GM21447 (cell line): Measurements from ENCODE around the gene CCDC194.

Experiments used
- ATAC-seq: cut with Tn5 transposase; IDR thresholded peaks from one replicate; pipeline ENCODE4 v1.9.1; 2021; ENCODE audit not compliant: unreplicated experiment

The CCDC194 gene

DNA sequence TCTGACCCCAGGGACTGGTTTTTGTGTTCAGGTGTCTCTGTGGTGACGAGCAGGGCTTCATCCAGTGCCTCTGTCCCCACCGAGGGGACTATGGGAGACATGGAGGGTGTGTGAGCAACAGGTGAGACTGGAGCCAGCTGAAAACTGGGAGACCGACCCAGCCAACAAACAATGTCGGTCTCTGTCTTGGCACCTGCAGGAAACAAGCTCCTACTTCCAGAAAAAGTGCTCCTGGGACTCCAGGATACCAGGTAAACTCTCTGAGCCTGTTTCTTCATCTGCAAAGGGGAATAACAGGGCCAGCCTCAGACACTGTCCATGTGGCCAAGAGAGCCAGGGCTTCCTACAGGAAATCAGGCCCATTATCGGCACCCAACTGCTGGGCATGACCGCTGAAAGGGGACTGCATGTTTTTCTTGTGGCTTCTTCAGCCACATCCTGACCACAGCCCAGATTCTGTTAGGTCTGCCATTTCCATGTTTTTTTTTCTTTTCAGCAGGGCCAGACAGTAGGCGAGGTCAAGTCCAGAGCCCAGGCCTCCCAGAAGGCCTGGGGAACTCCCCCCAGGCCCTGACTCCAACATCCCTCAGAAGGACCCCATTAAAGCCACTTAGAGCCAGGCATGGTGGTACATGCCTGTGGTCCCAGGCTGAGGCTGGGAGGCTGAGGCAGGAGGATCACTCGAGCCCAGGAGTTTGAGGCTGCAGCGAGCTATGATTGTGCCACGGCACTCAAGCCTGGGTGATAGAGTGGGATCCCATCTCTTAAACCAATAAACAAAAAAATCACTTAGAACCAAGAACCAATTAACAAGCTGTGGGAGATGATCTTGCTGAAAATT is 12.3 kb upstream of the CCDC194 start:
- ATAC-seq: no peak

- ATAC-seq: peak; percentile 85
These were observed 11.5 kb upstream of the CCDC194 start, which contains the start of gene BST2 for GRCh38 chr19:17405250-17406045. BST2 (minus strand) TSS chr19:17405630; CDS start chr19:17405575, 55 bp downstream.

DNA sequence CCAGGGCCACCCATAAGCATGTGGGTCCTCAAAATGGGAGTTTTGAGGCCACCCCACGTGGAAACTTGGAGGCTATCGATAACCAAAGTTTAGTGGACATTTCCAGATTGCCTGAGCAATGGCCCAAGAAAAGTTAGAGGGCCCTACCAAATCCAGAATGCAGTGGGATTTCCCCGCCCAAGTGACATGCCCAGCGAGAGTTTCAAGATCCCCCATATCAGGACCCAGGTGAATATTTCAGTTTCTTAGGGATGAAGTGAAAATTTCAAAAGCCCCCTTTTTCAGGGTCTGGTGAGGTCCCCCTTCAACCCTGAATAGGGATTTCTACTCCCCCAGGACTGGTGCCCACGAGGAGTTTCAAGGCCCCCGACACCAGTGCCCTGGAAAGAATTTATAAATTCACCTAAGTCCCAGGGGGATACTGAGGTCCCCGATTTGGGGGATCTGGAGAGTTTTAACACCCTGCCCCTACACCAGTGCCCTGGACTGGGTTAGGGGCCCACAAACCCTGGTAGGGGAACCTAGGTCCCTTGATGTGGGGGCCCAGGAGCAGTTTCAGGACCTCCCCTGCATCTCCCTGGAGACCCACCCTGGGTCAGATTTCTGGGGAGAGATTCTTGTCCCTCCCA is 10.7 kb upstream of the CCDC194 start:
- ATAC-seq: no peak

DNA sequence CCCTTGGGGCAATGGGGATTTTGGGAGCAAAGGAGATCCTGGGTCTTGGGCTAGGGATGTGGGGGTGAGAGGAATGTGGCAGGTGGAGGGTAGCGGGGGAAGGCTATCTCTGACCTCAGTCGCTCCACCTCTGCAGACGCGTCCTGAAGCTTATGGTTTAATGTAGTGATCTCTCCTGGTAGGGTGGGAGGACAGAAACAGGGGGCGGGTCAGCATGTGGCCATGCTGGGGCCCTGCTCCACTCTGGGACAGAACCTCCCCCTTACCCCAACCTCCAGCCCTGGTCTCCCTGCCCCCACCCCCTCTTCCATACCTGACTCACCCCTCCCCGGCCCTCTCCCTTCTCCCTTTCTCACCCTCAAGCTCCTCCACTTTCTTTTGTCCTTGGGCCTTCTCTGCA is 10.0 kb upstream of the CCDC194 start:
- no peak for ATAC-seq

- ATAC-seq: no peak
These were observed 9.2 kb upstream of the CCDC194 start for GRCh38 chr19:17402982-17403855.

- no peak for ATAC-seq
These were observed 7.6 kb upstream of the CCDC194 start for GRCh38 chr19:17401628-17402027.

DNA sequence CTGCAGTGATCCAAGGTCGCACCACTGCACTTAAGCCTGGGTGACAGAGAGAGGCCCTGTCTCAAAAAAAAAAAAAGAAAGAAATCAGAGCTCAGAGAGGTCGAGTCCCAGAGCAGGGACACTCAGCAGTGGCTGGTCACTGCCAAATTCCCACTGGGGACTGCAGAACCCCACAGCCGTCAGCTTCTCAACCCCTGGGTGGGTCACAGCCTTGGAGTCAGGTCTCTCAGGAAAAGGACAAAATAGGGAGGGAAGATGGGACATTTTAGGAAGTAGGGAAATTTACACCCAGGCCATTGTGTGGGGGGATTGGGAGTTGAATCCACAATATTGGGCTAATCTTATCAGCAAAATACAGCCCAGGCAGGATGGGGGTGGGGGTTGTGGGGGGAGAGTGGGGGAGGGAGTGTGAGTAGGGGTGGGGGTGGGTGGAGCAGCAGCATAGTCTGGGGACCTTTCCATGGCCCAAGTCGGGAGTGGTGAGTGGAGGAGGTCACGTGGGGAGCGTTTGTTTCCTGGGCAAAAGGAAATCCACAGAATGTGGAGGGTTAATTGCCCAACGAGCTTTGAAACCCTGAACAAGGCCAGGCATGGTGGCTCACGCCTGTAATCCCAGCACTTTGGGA is 5.0 kb upstream of the CCDC194 start:
- ATAC-seq: no peak

DNA sequence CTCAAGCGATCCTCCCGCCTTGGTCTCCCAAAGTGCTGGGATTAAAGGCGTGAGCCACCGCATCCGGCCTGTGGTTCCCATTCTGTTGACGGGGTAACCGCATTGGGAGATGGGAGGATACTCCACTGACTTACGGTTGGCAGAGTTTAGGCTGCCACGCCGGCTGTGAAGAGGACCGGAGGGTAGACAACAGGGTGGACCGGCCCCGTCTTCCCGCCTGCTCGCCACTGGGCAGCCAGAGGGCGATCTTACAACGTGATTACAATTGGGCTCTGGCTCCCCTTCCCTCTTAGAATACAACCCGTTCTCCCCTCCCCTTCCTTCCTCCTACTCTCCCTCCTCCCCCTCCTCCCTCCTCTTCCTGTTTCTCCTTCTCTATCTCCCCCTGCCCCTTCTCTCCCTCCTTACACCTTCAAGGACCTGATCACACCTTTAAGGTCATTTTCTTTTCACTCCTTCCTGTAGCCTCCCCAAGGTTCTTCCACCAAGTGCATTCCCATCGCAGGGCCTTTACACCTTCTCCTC is 957 bp upstream of the CCDC194 start:
- no peak for ATAC-seq

DNA sequence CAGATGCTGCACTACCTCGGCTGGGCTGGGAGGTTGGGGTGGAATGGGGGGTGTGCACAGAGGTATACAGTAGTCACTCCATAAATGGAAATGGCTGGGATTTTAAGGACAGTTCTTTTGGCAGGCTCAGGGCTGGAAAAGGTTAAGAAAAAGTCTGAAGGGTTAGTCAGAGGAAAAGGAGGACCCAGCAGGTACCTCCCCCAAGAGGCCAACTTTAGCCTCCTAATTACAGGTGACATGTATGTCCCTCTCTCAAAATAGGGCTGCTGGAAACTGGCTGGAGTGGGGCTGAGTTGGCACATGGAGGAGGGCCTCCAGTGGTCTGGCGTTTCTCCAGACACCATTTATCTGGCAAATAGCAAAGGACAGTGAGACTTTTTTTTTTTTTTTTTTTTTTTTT is 994 bp downstream of the CCDC194 start:
- ATAC-seq: no peak

GRCh38 chr19:17391371-17392151 is 2.4 kb downstream of the CCDC194 start:
- no peak for ATAC-seq

GRCh38 chr19:17390665-17391370 is 3.2 kb downstream of the CCDC194 start:
- peak; percentile 73 for ATAC-seq

DNA sequence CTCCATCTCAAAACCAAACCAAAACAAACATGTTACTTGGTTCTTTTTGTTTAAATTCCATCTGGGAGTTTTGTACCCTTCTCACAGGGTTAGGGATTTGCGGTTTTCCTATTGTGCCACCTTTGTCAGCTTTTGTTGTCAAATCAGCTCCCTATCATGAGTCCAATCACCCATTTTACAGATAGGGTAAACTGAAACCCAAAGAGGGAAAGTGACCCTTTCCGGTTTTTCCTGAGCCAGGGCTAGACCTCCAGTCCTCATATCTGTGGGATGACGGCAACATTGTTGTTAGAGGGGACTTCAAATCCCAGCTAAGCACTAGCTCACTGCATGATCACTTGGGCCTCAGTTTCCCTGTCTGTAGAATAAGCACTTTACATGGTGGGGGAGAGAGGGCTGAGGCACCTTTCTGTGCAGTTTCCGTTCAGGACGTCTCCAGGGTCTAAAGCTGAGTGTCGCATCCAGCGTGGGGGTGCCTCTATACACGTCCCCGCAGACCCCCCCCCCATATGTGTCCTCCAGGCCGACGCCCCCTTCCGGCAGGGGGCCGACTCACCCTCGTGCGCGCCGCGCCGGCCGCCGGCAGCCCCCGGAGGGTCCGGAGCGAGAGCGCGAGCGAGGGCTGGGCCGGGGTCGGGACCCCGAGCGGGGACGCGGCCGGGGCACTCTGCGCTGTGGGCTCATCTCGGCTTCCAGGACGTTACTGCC is 3.9 kb downstream of the CCDC194 start:
- ATAC-seq: no peak

DNA sequence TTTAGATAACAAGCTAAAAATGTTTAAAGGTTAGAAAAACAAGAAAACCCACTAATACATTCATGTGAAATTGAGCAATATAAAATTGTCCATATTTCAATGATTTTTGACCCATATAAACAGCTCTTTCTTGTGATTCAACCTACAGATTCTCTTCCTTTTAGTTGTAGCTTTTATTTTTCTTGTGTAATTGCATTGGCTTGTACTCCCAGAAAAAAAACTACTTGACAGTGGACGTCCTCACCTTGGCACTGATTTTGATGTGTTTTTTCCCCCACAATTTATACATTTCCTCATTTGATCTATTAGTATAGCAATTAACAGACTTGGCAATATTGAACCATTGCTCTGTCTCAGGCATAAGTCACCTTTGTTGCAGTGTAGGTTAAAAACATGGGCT is 4.7 kb downstream of the CCDC194 start:
- ATAC-seq: no peak

- no peak for ATAC-seq
These were observed 8.0 kb downstream of the CCDC194 start for GRCh38 chr19:17385878-17386611.

- no peak for ATAC-seq
These were observed 13.4 kb downstream of the CCDC194 start for GRCh38 chr19:17380426-17381138.

- ATAC-seq: no peak
These were observed 14.8 kb downstream of the CCDC194 start for GRCh38 chr19:17379221-17379631.

DNA sequence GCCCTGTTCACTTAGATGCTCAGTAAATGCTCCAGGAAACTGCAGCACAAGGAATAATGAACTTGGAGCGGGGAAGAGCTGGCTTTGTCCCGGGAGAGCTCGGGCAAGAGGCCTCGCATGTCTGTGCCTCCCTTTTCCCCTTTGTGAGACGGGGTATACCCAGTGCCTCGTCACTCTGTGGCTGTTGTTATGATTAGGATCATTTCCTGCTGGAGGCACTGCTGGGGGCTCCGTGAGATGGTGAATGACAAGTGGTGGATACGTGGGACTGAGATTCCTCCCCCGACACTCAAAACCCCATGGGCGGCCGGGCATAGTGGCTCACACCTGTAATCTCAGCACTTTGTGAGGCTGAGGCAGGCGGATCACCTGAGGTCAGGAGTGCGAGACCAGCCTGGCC is 15.7 kb downstream of the CCDC194 start:
- ATAC-seq: no peak
